Measurements from ENCODE around the gene ARHGAP15. TPM values are rescaled to one million over a fixed set of nuclear protein-coding genes. Genes with fewer than 3 reads are reported as not detected.

The ARHGAP15 gene
- total and polyA plus RNA-seq, 12 donors = 4.7 to 33.8 (median 10.4) TPM

GRCh38 chr2:143415571-143415970, 286.4 kb downstream of the ARHGAP15 start:
- Histone ChIP-seq H3K27ac (no peak overlapping the region), H3K36me3 (replicated peaks in 1 of 2) (no peaks in the 10 kb centered on the region), H3K27me3 (no peaks in the 10 kb centered on the region), H3K4me3 (no peak overlapping the region), H3K9me3 (replicated peaks in 1 of 3) (no peaks in the 10 kb centered on the region), H3K4me1 (replicated peaks in 1 of 2) (no peaks in the 10 kb centered on the region)
- 76 to 85% (median 78%) methylated on average over 4 of the region's 4 CpGs for WGBS, 4 donors
- intact Hi-C loops (cut with DNase I) = no loop called here
- no peak for TF ChIP-seq CTCF (IDR thresholded peaks at IDR 0.05)
- TF ChIP-seq POLR2A (IDR thresholded peaks at IDR 0.05) = no peak
- no peak for DNase-seq

GRCh38 chr2:143417428-143417827, 288.2 kb downstream of the ARHGAP15 start:
- Histone ChIP-seq H3K27me3 (no peaks in the 10 kb centered on the region), H3K4me3 (no peak overlapping the region), H3K27ac (no peak overlapping the region), H3K4me1 (replicated peaks in 1 of 2) (no peaks in the 10 kb centered on the region), H3K9me3 (replicated peaks in 1 of 3) (no peaks in the 10 kb centered on the region), H3K36me3 (replicated peaks in 1 of 2) (no peaks in the 10 kb centered on the region)
- no peak for DNase-seq
- intact Hi-C loops (cut with DNase I) = no loop called here
- TF ChIP-seq POLR2A (IDR thresholded peaks at IDR 0.05) = no peak
- no peak for TF ChIP-seq CTCF (IDR thresholded peaks at IDR 0.05)
- WGBS, 4 donors = 86 to 95% (median 93%) methylated on average over 2 of the region's 2 CpGs

- H3K4me1 ChIP-seq (replicated peaks in 1 of 2) = no peaks in the 10 kb centered on the region
- WGBS, 4 donors = 54 to 63% (median 60%) methylated on average over 3 of the region's 3 CpGs
- intact Hi-C loops (cut with DNase I) = no loop called here
Observed at GRCh38 chr2:143420313-143420712, 291.1 kb downstream of the ARHGAP15 start.

GRCh38 chr2:143422681-143423080, 293.5 kb downstream of the ARHGAP15 start:
- intact Hi-C loops (cut with DNase I) = no loop called here
- Histone ChIP-seq H3K27ac (no peak overlapping the region), H3K36me3 (replicated peaks in 1 of 2) (no peaks in the 10 kb centered on the region), H3K4me3 (no peak overlapping the region), H3K4me1 (replicated peaks in 1 of 2) (no peaks in the 10 kb centered on the region), H3K9me3 (replicated peaks in 1 of 3) (no peaks in the 10 kb centered on the region), H3K27me3 (no peaks in the 10 kb centered on the region)
- no peak for DNase-seq
- TF ChIP-seq POLR2A (IDR thresholded peaks at IDR 0.05) = no peak
- no peak for TF ChIP-seq CTCF (IDR thresholded peaks at IDR 0.05)
- 69 to 77% (median 74%) methylated on average over 3 of the region's 3 CpGs for WGBS, 4 donors

More at GRCh38 chr2:143420313-143420712, 291.1 kb downstream of the ARHGAP15 start:
- Histone ChIP-seq H3K27ac (no peak overlapping the region), H3K36me3 (replicated peaks in 1 of 2) (no peaks in the 10 kb centered on the region), H3K27me3 (no peaks in the 10 kb centered on the region), H3K9me3 (replicated peaks in 1 of 3) (no peaks in the 10 kb centered on the region), H3K4me3 (no peak overlapping the region)
- no peak for DNase-seq
- TF ChIP-seq POLR2A (IDR thresholded peaks at IDR 0.05) = no peak
- no peak for TF ChIP-seq CTCF (IDR thresholded peaks at IDR 0.05)

Data from adrenal gland (tissue), 12 donors.